Activated B cell treated with CpG ODN at 0.5 μM for 24 hours (primary cell): ENCODE results near the gene C19orf73. TPM values are rescaled to one million over a fixed set of nuclear protein-coding genes. Genes with fewer than 3 reads are reported as not detected.
A peak's percentile ranks its signal among the peaks of the same experiment; 100 is the strongest.
"Not testable (repeated sequence)": the region's sequence is repeated elsewhere in the genome, so short reads cannot be mapped to it uniquely, and the experiment has no call there.

ENCODE experiments used
- ATAC-seq: fragments of 200-7000 bp; cut with Tn5 transposase; one replicate; pipeline ENCODE4 v1.10.0; 2021; ENCODE audit warnings: low read depth, mild to moderate bottlenecking, moderate library complexity
- CTCF ChIA-PET: fragments of 350-600 bp; sonication (Branson Sonifier 250); formaldehyde crosslinking; loops from one replicate; lab custom pipeline; 2021; ENCODE audit warnings: antibody characterized with exemption; lab: Charles Lee
- POLR2A ChIA-PET: fragments of 350-600 bp; sonication (Branson Sonifier 250); formaldehyde crosslinking; loops from one replicate; lab custom pipeline; 2021; ENCODE audit warnings: antibody characterized with exemption; lab: Charles Lee
- DNase-seq: peaks from one replicate; pipeline ENCODE4 v3.0.0; 2022
- H3K27ac Mint-ChIP-seq: one replicate; pipeline ENCODE4 v1.8.0; 2020; ENCODE audit warnings: mixed read lengths
- H3K27me3 Mint-ChIP-seq: one replicate; pipeline ENCODE4 v1.8.0; 2021; ENCODE audit warnings: mixed read lengths
- H3K36me3 Mint-ChIP-seq: one replicate; pipeline ENCODE4 v1.8.0; 2021; ENCODE audit warnings: low read depth, mixed read lengths
- H3K4me1 Mint-ChIP-seq: one replicate; pipeline ENCODE4 v1.8.0; 2021; ENCODE audit warnings: mixed read lengths
- H3K4me3 Mint-ChIP-seq: one replicate; pipeline ENCODE4 v1.8.0; 2020; ENCODE audit warnings: mild to moderate bottlenecking, mixed read lengths
- H3K9me3 Mint-ChIP-seq: one replicate; pipeline ENCODE4 v1.8.0; 2020; ENCODE audit warnings: mixed read lengths
- CTCF ChIP-seq: fragments of 200-600 bp; IDR thresholded peaks from one replicate; pipeline ENCODE4 v1.8.0; 2022; ENCODE audit warnings: antibody characterized with exemption, mild to moderate bottlenecking
- intact Hi-C: fragments of 100-400 bp; cut with micrococcal nuclease; formaldehyde crosslinking; loops from one replicate; pipeline ENCODE4 v1.15.1; 2024
- total RNA-seq: library from RNA; stranded (reverse); gene quantifications from 2 replicates; pipeline ENCODE4 v1.2.3, GENCODE V29; 2022

Gene C19orf73
- total RNA-seq, 1 donor from 2014 or later: 0.98 TPM

- ATAC-seq (no peak), DNase-seq (no peak)
- Mint-ChIP-seq H3K36me3 (no peaks in the 10 kb centered on the region), H3K9me3 (no peaks in the 10 kb centered on the region), H3K4me3 (peak overlapping the region; percentile 86), H3K27me3 (peaks cover 10% of the 10 kb centered on the region), H3K27ac (no peak overlapping the region), H3K4me1 (peaks cover 18% of the 10 kb centered on the region)
- intact Hi-C loops: loop anchor here (1.0 to 2.0 kb wide), 3 partner anchors 9 to 18 kb away; partner anchors contain the start of genes C19orf73, LIN7B and PPFIA3
- TF ChIP-seq CTCF: no peak
- ChIA-PET CTCF (interaction anchor here (1.0 to 1.8 kb wide), 5 partner anchors 14 to 135 kb away, joined by 4 to 7 read pairs (median 5); partner anchors contain the start of genes LIN7B and RUVBL2), POLR2A (interaction anchor here (1.2 to 1.7 kb wide), 4 partner anchors 9 to 135 kb away, joined by 4 to 10 read pairs (median 5); partner anchors contain the start of genes LIN7B, PPFIA3 and RUVBL2)
These were observed 9.7 kb upstream of the C19orf73 start for GRCh38 chr19:49128545-49129237.

- intact Hi-C loops: loop anchor here (1.0 to 2.0 kb wide), 3 partner anchors 9 to 19 kb away; partner anchors contain the start of genes C19orf73, LIN7B and PPFIA3
- peak; percentile 96 for ATAC-seq
- Mint-ChIP-seq H3K27me3 (peaks cover 4% of the 10 kb centered on the region), H3K36me3 (no peaks in the 10 kb centered on the region), H3K9me3 (no peaks in the 10 kb centered on the region), H3K4me3 (peak overlapping the region; percentile 86), H3K4me1 (peaks cover 12% of the 10 kb centered on the region), H3K27ac (peak overlapping the region; percentile 71)
- ChIA-PET POLR2A (interaction anchor here (0.6 to 1.7 kb wide), 9 partner anchors 8 to 548 kb away, joined by 3 to 10 read pairs (median 4); partner anchors contain the start of genes LIN7B, PPFIA3 and RUVBL2), CTCF (interaction anchor here (0.9 to 1.2 kb wide), 4 partner anchors 14 to 134 kb away, joined by 4 to 7 read pairs (median 4); partner anchors contain the start of genes LIN7B and RUVBL2)
- no peak for TF ChIP-seq CTCF
- DNase-seq: peak; percentile 90
These were observed 9.0 kb upstream of the C19orf73 start for GRCh38 chr19:49127674-49128544.

DNA sequence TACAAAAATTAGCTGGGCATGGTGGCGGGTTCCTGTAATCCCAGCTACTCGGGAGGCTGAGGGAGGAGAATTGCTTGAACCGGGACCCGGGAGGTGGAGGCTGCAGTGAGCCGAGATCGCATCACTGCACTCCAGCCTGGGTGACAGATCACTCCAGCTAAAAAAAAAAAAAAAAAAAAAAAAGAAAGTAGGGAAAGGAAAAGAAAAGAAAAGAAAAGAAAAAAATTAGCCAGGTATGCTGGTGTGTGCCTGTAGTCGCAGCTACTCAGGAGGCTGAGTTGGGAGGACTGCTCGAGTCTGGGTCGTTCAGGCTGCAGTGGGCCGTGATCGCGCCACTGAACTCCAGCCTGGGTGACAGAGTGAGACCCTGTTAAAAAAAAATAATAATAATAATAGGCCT lies 8.3 kb upstream of the C19orf73 start:
- DNase-seq, intact Hi-C loops, H3K27me3 Mint-ChIP-seq, H3K36me3 Mint-ChIP-seq, H3K9me3 Mint-ChIP-seq, ATAC-seq, H3K27ac Mint-ChIP-seq, H3K4me3 Mint-ChIP-seq: not testable (repeated sequence)
- peaks cover 12% of the 10 kb centered on the region for H3K4me1 Mint-ChIP-seq
- POLR2A ChIA-PET: interaction anchor here (0.6 to 1.7 kb wide), 9 partner anchors 13 to 734 kb away, joined by 3 to 10 read pairs (median 4); partner anchors contain the start of genes GRIN2D, LIN7B and RUVBL2
- CTCF ChIA-PET: interaction anchor here (0.9 to 1.2 kb wide), 3 partner anchors 29 to 134 kb away, joined by 4 to 7 read pairs (median 4); partner anchors contain the start of gene RUVBL2

DNA sequence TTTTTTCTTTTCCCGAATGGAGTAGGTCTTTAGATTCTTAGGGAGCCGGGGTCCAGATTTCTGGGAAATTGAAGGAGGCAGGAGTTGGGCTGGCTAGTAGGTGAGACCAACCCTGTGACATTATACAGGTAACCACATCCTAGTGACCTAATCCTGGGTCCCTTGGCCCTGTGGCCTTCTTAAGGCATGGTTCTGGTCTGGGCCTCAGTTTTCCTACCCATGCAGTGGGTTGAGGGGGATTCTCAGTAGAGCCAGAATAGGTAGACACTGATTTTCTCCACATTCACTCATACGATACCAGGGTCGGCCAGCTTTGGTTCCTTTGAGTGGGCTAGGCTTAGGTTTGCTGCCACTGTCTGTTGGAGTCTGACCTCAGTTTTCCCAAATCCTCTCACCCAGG lies 7.6 kb upstream of the C19orf73 start:
- no peaks in the 10 kb centered on the region for H3K9me3 Mint-ChIP-seq
- H3K4me3 Mint-ChIP-seq: no peak overlapping the region
- CTCF ChIA-PET: no interaction called here
- H3K27me3 Mint-ChIP-seq: no peaks in the 10 kb centered on the region
- no peak for TF ChIP-seq CTCF
- intact Hi-C loops: no loop called here
- peaks cover 12% of the 10 kb centered on the region for H3K4me1 Mint-ChIP-seq
- POLR2A ChIA-PET: interaction anchor here (0.6 kb wide), 1 partner anchor 733 kb away, joined by 3 read pairs; the partner anchor contains the start of gene GRIN2D
- DNase-seq (no peak), ATAC-seq (no peak)
- H3K36me3 Mint-ChIP-seq: no peaks in the 10 kb centered on the region
- no peak overlapping the region for H3K27ac Mint-ChIP-seq

GRCh38 chr19:49125025-49125731 lies 6.2 kb upstream of the C19orf73 start:
- no peak overlapping the region for H3K27ac Mint-ChIP-seq
- no peaks in the 10 kb centered on the region for H3K36me3 Mint-ChIP-seq
- ChIA-PET POLR2A (interaction anchor here (0.6 kb wide), 1 partner anchor 10 kb away, joined by 5 read pairs; no protein-coding TSS in a partner anchor), CTCF (no interaction called here)
- no peaks in the 10 kb centered on the region for H3K9me3 Mint-ChIP-seq
- DNase-seq: no peak
- no peak for ATAC-seq
- peaks cover 7% of the 10 kb centered on the region for H3K27me3 Mint-ChIP-seq
- intact Hi-C loops: no loop called here
- no peak for TF ChIP-seq CTCF
- H3K4me1 Mint-ChIP-seq: peaks cover 20% of the 10 kb centered on the region
- no peak overlapping the region for H3K4me3 Mint-ChIP-seq

- intact Hi-C loops, H3K4me3 Mint-ChIP-seq, H3K27ac Mint-ChIP-seq, H3K9me3 Mint-ChIP-seq, CTCF ChIA-PET, DNase-seq, ATAC-seq, H3K36me3 Mint-ChIP-seq, H3K27me3 Mint-ChIP-seq: not testable (repeated sequence)
- peaks cover 21% of the 10 kb centered on the region for H3K4me1 Mint-ChIP-seq
- POLR2A ChIA-PET: interaction anchor here (0.7 kb wide), 1 partner anchor 250 kb away, joined by 3 read pairs; no protein-coding TSS in a partner anchor
These were observed 4.3 kb upstream of the C19orf73 start for GRCh38 chr19:49123285-49123684.

DNA sequence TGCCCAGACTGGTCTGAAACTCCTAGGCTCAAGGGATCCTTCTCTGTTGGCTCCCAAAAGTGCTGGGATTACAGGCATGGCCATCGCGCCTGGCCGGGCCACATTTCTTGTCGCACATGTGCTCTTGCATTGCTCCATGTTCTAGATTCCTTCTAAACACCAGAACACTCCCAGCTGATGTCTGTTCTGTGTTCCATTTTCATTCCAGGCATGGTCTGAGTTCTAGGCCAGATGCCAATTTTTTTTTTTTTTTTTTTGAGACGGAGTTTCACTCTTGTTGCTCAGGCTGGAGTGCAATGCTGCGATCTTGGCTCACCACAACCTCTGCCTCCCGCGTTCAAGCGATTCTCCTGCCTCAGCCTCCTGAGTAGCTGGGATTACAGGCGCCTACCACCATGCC lies 2.9 kb upstream of the C19orf73 start:
- H3K27ac Mint-ChIP-seq, H3K9me3 Mint-ChIP-seq, H3K27me3 Mint-ChIP-seq, intact Hi-C loops, ATAC-seq, CTCF ChIA-PET, H3K4me3 Mint-ChIP-seq, DNase-seq, H3K36me3 Mint-ChIP-seq: not testable (repeated sequence)
- H3K4me1 Mint-ChIP-seq: peaks cover 29% of the 10 kb centered on the region
- POLR2A ChIA-PET: interaction anchor here (0.7 kb wide), 1 partner anchor 11 kb away, joined by 3 read pairs; no protein-coding TSS in a partner anchor
